Activated T-cell treated with anti-CD3 and anti-CD28 coated beads, Interleukin-2, amount 50 U/mL, for 4 hours (primary cell): ENCODE results near the gene P3H2. TPM values are rescaled to one million over a fixed set of nuclear protein-coding genes. Genes with fewer than 3 reads are reported as not detected.

ENCODE experiments used
- ATAC-seq, 2 donors: fragments of 200-7000 bp; cut with Tn5 transposase; one replicate each; pipeline ENCODE4 v1.10.0; 2021
- DNase-seq: peaks from one replicate; pipeline ENCODE4 v3.0.0-alpha.2; 2020
- H3K27me3 Mint-ChIP-seq: one replicate; pipeline ENCODE4 v1.8.0; 2021; ENCODE audit warnings: low read depth, mixed read lengths
- H3K36me3 Mint-ChIP-seq: one replicate; pipeline ENCODE4 v1.8.0; 2022; ENCODE audit warnings: mixed read lengths; ENCODE audit not compliant: insufficient read depth
- H3K4me1 Mint-ChIP-seq: one replicate; pipeline ENCODE4 v1.8.0; 2021; ENCODE audit warnings: low read depth, mixed read lengths
- H3K4me3 Mint-ChIP-seq: one replicate; pipeline ENCODE4 v1.8.0; 2021; ENCODE audit warnings: mild to moderate bottlenecking, moderate library complexity, mixed read lengths
- H3K9me3 Mint-ChIP-seq: one replicate; pipeline ENCODE4 v1.8.0; 2021; ENCODE audit warnings: mixed read lengths
- total RNA-seq, 3 donors: library from RNA; stranded (reverse); gene quantifications; one replicate each; pipeline ENCODE4 v1.2.1, GENCODE V29; 2021

Gene P3H2
- total RNA-seq, 3 donors from 2014 or later, result 0.13 to 0.40 (median 0.19) TPM

DNA sequence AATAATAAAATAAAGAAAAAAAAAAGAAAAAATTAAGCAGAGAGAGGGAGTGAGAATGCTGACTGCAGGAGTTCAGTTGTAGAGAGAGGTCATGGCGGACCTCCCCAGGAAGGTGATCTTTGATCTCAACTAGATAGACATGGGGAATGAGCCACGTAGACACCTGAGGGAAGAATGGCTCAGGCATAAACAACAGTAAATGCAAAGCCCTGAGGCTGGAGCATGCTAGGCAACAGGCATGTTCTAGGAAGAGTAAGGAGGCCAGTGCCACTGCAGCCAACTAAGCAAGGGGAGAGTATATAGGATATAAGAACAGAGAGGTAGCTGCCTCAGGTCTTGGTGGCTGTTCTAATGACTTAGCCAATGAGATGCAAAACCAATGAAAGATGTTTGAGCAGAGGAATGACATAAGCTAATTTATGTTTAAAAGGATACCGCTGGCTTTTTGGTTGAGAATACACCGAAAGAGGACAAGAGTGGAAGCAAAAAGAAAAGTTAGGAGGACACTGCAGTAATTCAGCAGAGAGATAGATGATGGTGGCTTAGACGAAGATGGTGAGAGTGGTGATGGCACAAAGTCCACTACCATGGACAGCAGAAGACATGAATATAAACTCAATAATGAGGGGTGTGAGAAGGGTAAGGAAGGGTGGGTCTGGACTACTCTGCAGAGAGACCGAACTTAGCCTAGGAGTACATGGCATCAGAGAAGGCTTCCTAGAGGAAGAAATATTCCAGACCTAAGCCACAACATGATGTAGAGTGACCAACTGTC is 174.6 kb downstream of the P3H2 start:
- no peak for ATAC-seq
- H3K36me3 Mint-ChIP-seq, result no peaks in the 10 kb centered on the region
- peaks cover 9% of the 10 kb centered on the region for H3K4me1 Mint-ChIP-seq
- no peak overlapping the region for H3K4me3 Mint-ChIP-seq
- H3K9me3 Mint-ChIP-seq, result no peaks in the 10 kb centered on the region
- no peak for DNase-seq
- peaks cover 2% of the 10 kb centered on the region for H3K27me3 Mint-ChIP-seq

DNA sequence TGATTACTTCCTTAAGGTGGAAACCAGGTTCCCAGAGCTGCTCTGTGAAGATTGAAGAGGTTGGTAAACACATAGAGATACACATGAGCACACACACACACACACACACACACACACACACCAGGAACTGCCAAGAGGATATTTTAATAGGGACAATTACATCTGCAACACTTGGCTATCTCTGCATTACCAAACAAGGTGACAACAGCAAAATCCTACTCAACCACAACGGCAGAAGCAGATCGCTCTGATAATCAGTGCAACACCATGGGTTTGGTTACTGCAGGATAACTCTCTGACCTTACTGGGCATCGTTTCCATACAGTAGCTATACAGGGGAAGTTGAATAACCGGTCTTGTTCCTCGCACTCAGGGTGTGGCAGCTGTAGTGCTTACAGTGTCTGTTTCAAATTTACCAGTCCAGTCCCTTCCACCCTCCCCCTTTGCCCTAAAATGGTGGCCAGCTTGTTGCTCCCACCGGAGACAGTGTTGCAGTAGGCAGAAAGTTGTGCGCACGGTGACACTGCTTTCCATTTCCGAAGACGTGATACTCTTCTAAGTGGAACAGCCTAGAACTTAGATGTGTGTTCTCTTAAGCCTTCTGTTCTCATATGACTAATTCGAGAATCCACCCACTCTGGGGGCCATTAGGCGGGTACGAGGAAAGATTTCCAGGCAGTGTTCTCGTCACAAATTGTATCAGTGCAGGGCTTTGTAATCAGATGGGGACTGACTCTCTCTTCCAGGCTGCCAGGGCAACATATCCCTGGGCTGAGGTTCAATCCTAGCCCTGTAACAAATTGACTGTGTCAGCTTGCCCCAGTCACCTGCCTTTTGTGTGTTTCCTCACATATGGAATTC is 176.2 kb downstream of the P3H2 start:
- Mint-ChIP-seq H3K4me1 (peaks cover 9% of the 10 kb centered on the region), H3K36me3 (no peaks in the 10 kb centered on the region), H3K4me3 (no peak overlapping the region), H3K9me3 (no peaks in the 10 kb centered on the region), H3K27me3 (peaks cover 2% of the 10 kb centered on the region)
- no peak for DNase-seq
- peak in 1 of 2 donors; percentile 47 for ATAC-seq

GRCh38 chr3:189942948-189943347 is 177.7 kb downstream of the P3H2 start:
- DNase-seq (no peak), ATAC-seq (no peak)
- Mint-ChIP-seq H3K27me3 (peaks cover 2% of the 10 kb centered on the region), H3K4me1 (peaks cover 5% of the 10 kb centered on the region), H3K9me3 (no peaks in the 10 kb centered on the region), H3K36me3 (no peaks in the 10 kb centered on the region), H3K4me3 (no peak overlapping the region)

DNA sequence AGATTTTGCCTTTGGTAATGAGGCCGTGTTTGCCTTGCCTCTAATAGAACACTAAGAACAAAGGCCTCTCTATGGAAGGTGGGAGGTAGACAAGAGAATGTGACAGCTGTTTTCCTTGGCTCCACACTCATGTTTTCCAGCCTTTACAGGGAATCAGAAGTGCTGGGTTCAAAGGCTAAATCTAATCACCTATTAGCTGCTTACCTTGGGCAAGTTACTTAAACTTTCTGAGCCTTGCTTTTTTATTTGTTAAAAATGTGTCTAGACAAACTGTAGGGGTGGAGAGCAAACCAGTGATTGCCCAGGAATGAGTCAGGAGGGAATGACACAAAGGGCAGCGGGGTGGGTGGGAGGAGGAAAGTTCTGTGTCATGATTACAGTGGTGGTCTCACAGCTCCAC is 179.0 kb downstream of the P3H2 start:
- Mint-ChIP-seq H3K4me3 (no peak overlapping the region), H3K36me3 (no peaks in the 10 kb centered on the region), H3K4me1 (peaks cover 5% of the 10 kb centered on the region), H3K27me3 (peaks cover 2% of the 10 kb centered on the region), H3K9me3 (no peaks in the 10 kb centered on the region)
- DNase-seq, result no peak
- ATAC-seq, result peak; percentile 41 to 43

GRCh38 chr3:189941125-189941524 is 179.6 kb downstream of the P3H2 start:
- H3K9me3 Mint-ChIP-seq, result no peaks in the 10 kb centered on the region
- H3K27me3 Mint-ChIP-seq, result peaks cover under 1% of the 10 kb centered on the region
- no peak overlapping the region for H3K4me3 Mint-ChIP-seq
- H3K36me3 Mint-ChIP-seq, result no peaks in the 10 kb centered on the region
- ATAC-seq (no peak), DNase-seq (no peak)
- peaks cover 5% of the 10 kb centered on the region for H3K4me1 Mint-ChIP-seq

GRCh38 chr3:189937302-189938127 is 183.2 kb downstream of the P3H2 start:
- Mint-ChIP-seq H3K4me1 (peaks cover 5% of the 10 kb centered on the region), H3K36me3 (no peaks in the 10 kb centered on the region), H3K27me3 (no peaks in the 10 kb centered on the region), H3K4me3 (no peak overlapping the region), H3K9me3 (no peaks in the 10 kb centered on the region)
- no peak for DNase-seq
- ATAC-seq, result no peak

DNA sequence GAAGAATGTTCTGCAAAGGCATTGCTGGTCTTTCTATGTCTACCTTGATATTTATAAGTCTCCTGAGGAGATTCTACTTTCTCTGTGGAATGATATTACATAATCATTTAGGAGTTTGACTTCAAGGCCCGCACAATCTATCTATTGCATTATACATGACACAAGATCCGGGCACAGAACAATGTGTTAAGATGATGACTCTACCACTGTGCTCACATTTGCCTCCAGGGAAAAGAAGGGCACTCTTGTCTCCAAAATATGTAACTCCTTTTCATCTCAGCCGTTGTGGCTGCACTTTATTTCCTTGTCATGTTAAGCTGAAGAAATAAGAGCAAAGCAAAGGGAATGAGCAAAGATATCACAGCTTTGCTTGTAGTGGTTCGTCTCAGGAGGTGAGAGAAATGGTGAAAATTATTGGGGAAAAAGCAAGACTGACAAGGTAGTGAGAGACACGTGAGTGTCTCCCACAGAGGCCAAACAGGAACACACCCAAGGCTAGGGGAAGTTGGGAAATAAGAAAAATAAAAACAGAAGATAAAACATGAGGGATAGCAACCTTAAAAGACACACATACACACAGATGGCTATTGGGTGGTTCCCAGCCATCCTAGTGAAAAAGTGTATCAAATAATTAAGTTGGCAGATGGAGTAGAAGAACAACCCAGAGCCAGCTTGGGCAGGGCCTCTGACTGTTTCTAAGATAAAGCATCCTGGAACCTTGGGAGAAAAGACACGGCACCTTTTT is 184.3 kb downstream of the P3H2 start:
- no peaks in the 10 kb centered on the region for H3K9me3 Mint-ChIP-seq
- no peaks in the 10 kb centered on the region for H3K36me3 Mint-ChIP-seq
- no peak for ATAC-seq
- no peak overlapping the region for H3K4me3 Mint-ChIP-seq
- DNase-seq, result no peak
- H3K4me1 Mint-ChIP-seq, result no peaks in the 10 kb centered on the region
- no peaks in the 10 kb centered on the region for H3K27me3 Mint-ChIP-seq

DNA sequence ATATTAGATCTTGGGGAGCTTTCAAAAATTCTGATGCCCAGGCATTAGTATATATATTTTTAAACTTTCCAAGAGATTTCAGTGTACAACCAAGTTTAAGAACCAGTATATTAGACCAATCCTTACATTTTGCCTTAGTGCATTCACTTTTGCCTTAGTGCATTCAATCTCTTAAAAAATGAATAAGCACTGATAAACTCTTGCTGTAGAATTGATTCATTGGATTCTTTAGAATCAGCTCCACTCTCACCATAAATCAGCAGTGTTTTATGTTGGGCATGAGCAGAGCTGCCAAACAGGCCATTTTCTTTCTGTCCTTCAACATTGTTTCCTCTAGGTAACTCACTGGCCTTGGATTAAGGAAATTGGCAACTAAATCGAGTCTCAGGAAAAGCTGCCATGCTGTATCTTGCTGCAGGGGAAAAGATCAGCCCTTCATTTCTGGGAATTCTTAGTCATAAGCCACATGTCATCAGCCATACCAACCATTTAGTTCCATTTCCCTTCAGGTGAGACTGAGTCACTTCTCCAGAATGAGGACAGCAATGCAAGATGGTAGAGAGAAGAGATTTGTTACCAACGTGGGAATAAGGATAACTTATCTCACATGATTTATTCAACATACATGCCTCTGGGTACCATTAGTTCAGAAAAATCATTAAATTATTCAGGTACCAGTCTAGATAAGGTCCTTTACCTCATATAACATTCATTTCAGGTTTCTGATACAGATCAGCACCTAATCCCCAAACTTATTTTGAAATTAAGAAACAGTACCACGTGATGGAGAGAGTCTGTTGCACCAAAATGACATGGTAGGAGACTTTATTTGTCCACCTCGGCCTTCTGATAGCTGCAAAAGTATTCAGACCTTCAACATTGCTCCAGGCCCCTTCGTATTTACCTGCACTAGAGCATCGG is 192.5 kb downstream of the P3H2 start:
- DNase-seq, result no peak
- Mint-ChIP-seq H3K27me3 (no peaks in the 10 kb centered on the region), H3K36me3 (no peaks in the 10 kb centered on the region), H3K4me1 (peaks cover 15% of the 10 kb centered on the region), H3K9me3 (no peaks in the 10 kb centered on the region), H3K4me3 (no peak overlapping the region)
- peak; percentile 87 to 92 for ATAC-seq

- no peak for ATAC-seq
- no peak for DNase-seq
- no peaks in the 10 kb centered on the region for H3K4me1 Mint-ChIP-seq
These were observed 198.9 kb downstream of the P3H2 start for GRCh38 chr3:189921770-189922169.

GRCh38 chr3:189914799-189915198 is 205.9 kb downstream of the P3H2 start:
- Mint-ChIP-seq H3K9me3 (no peaks in the 10 kb centered on the region), H3K4me1 (no peaks in the 10 kb centered on the region), H3K4me3 (no peak overlapping the region), H3K27me3 (peaks cover 6% of the 10 kb centered on the region), H3K36me3 (no peaks in the 10 kb centered on the region)
- DNase-seq (no peak), ATAC-seq (peak; percentile 25 to 30)

More at GRCh38 chr3:189921770-189922169, 198.9 kb downstream of the P3H2 start:
- Mint-ChIP-seq H3K36me3 (no peaks in the 10 kb centered on the region), H3K4me3 (no peak overlapping the region), H3K27me3 (peaks cover 5% of the 10 kb centered on the region), H3K9me3 (no peaks in the 10 kb centered on the region)

DNA sequence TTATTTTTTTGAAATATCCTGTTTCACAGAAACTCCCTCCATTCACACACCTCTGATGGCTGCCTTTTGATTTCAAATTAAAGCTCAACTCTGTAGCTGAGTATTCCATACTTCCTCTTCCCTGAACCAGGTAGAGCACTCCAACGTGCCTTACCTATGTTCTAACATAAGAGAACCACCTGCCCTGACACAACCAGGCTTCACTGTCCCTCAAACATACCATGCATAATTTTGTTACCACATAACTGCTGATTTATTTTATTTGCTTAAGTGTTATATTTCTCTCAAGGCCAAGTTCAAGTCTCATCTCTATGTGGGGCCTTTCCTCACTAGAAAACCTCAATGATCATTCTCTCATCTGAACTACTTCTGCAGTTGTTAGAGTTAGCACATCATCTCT is 209.7 kb downstream of the P3H2 start:
- H3K36me3 Mint-ChIP-seq, result no peaks in the 10 kb centered on the region
- no peak for ATAC-seq
- H3K9me3 Mint-ChIP-seq, result no peaks in the 10 kb centered on the region
- H3K4me1 Mint-ChIP-seq, result no peaks in the 10 kb centered on the region
- DNase-seq, result no peak
- no peak overlapping the region for H3K4me3 Mint-ChIP-seq
- peaks cover 1% of the 10 kb centered on the region for H3K27me3 Mint-ChIP-seq

GRCh38 chr3:189909573-189909972 is 211.1 kb downstream of the P3H2 start:
- ATAC-seq (no peak), DNase-seq (no peak)
- Mint-ChIP-seq H3K9me3 (no peaks in the 10 kb centered on the region), H3K4me1 (no peaks in the 10 kb centered on the region), H3K27me3 (peaks cover 1% of the 10 kb centered on the region), H3K4me3 (no peak overlapping the region), H3K36me3 (no peaks in the 10 kb centered on the region)

DNA sequence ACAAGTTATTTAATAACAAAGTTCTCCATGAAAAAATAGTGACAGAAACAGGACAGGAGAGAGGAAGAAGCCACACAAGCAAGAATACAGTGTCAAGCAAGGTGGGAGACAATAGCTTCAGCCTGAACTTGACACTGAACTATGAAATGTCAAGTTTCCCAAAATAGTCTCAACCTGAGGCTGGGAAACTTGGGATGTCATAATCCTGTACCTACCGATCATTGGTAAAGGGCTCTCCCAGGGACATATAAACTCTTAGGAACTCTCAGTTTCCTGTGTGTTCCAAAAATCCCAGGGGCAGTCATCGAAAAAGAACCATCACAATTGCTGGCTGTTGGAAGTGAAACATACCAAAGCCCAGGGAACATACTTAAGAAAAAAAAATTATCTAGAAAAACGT is 211.6 kb downstream of the P3H2 start:
- ATAC-seq (no peak), DNase-seq (no peak)
- Mint-ChIP-seq H3K4me3 (no peak overlapping the region), H3K27me3 (peaks cover 1% of the 10 kb centered on the region), H3K4me1 (no peaks in the 10 kb centered on the region), H3K9me3 (no peaks in the 10 kb centered on the region), H3K36me3 (no peaks in the 10 kb centered on the region)
